Stomach (tissue), 4 donors: ENCODE results near the gene AGMO.

Experiments
- CTCF ChIP-seq, 7 experiments: fragments of 450-650 bp in 4 of 7; fragments of 200-600 bp in 3 of 7; sonication (generic) in 3 of 7; IDR thresholded peaks; one replicate each; pipeline ENCODE4 v1.5.1; 2016 to 2019; ENCODE audit warnings: antibody characterized with exemption in 7 of 7, control low read depth in 2 of 7, mild to moderate bottlenecking in 1 of 7
- EP300 ChIP-seq: sonication (generic); formaldehyde crosslinking; IDR thresholded peaks from one replicate; pipeline ENCODE4 v1.6.1; 2017; ENCODE audit warnings: antibody characterized with exemption
- POLR2A ChIP-seq, 4 donors: fragments of 450-650 bp; IDR thresholded peaks; one replicate each; pipeline ENCODE4 v1.6.1; 2016; ENCODE audit warnings: antibody characterized with exemption in 4 of 4, control low read depth in 2 of 4, mild to moderate bottlenecking in 1 of 4, moderate library complexity in 1 of 4
- POLR2AphosphoS5 ChIP-seq, 3 donors: sonication (generic); formaldehyde crosslinking; IDR thresholded peaks; one replicate each; pipeline ENCODE4 v1.6.1; 2016; ENCODE audit warnings: antibody characterized with exemption in 3 of 3

DNA sequence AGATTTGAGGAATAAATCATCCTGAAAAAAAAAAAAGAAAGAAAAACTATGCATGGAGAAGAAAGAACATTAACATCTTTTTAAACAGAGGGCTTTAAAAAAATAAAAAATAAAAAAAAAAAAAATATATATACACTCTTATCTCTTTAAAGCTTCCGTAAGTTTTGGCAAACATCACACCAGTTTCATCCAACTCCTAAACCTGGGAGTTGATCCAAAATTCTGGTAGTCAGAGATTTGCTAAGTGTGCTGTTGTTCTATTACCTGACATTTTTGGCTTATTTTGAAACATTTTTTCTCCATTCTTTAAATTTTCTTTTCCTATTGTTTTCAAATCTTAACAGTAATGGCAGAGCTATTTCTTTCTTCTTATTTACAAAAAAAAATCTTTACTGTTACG, 273.1 kb downstream of the AGMO start:
- TF ChIP-seq CTCF (IDR thresholded peaks at IDR 0.05) (no peak), POLR2AphosphoS5 (IDR thresholded peaks at IDR 0.05) (no peak), EP300 (no peak), POLR2A (IDR thresholded peaks at IDR 0.05) (no peak)
